PFSK-1 (cell line): ENCODE measurements around the gene EBP.

ENCODE experiments used
- FOXP2 ChIP-seq: optimal IDR thresholded peaks from 2 replicates; pipeline ENCODE3; 2011; ENCODE audit warnings: borderline replicate concordance, control low read depth, inconsistent platforms; ENCODE audit not compliant: insufficient read depth; ENCODE audit errors: extremely low read length, extremely low read depth
- POLR2AphosphoS5 ChIP-seq: IDR thresholded peaks from 2 replicates; pipeline ENCODE4 v1.6.1; 2012; ENCODE audit warnings: low read depth, mild to moderate bottlenecking, control low read depth, low read length, moderate library complexity
- SIN3A ChIP-seq: IDR thresholded peaks from 2 replicates; pipeline ENCODE4 v1.6.1; 2012; ENCODE audit warnings: mild to moderate bottlenecking, low read length, moderate library complexity, borderline replicate concordance; ENCODE audit not compliant: insufficient read depth
- TAF1 ChIP-seq: IDR thresholded peaks from 2 replicates; pipeline ENCODE4 v1.6.1; 2012; ENCODE audit warnings: low read length, control low read depth, borderline replicate concordance; ENCODE audit not compliant: insufficient read depth
- TF ChIP-seq, protein P1 (sequence below), 2 experiments: IDR thresholded peaks; 2 replicates each; pipeline versions ENCODE4 v1.6.1 to v1.8.0; 2011 to 2012; ENCODE audit warnings: low read depth in 2 of 2, low read length in 2 of 2, control low read depth in 1 of 2, inconsistent platforms in 1 of 2, mild to moderate bottlenecking in 1 of 2, moderate library complexity in 1 of 2; ENCODE audit not compliant: insufficient read depth in 1 of 2

EBP gene

DNA sequence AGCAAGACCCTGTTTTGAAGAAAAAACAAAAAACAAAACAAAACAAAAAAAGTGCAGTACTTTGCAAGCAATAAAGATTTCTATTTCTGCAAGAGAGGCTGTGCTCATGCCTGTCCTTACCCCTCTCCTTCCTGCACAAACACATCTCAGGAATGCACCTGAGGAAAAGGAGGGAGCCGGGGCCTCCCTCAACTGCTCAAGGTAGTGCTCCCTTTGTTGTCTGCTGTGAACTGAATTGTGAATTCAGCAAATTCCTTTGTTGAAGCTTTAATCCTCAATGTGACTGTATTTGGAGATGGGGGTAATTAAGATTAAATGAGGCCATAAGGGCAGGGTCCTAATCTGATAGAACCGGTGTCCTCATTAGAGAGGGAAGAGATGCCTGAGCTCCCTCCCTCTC lies 31.7 kb upstream of the EBP start:
- TF ChIP-seq FOXP2, result no peak
- TF ChIP-seq SIN3A, result no peak
- TF ChIP-seq TAF1, result no peak
- TF ChIP-seq, protein P1, sequence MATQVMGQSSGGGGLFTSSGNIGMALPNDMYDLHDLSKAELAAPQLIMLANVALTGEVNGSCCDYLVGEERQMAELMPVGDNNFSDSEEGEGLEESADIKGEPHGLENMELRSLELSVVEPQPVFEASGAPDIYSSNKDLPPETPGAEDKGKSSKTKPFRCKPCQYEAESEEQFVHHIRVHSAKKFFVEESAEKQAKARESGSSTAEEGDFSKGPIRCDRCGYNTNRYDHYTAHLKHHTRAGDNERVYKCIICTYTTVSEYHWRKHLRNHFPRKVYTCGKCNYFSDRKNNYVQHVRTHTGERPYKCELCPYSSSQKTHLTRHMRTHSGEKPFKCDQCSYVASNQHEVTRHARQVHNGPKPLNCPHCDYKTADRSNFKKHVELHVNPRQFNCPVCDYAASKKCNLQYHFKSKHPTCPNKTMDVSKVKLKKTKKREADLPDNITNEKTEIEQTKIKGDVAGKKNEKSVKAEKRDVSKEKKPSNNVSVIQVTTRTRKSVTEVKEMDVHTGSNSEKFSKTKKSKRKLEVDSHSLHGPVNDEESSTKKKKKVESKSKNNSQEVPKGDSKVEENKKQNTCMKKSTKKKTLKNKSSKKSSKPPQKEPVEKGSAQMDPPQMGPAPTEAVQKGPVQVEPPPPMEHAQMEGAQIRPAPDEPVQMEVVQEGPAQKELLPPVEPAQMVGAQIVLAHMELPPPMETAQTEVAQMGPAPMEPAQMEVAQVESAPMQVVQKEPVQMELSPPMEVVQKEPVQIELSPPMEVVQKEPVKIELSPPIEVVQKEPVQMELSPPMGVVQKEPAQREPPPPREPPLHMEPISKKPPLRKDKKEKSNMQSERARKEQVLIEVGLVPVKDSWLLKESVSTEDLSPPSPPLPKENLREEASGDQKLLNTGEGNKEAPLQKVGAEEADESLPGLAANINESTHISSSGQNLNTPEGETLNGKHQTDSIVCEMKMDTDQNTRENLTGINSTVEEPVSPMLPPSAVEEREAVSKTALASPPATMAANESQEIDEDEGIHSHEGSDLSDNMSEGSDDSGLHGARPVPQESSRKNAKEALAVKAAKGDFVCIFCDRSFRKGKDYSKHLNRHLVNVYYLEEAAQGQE (IDR thresholded peaks at IDR 0.05; ENCODE audit: insufficient read depth in 1 of 2, low read depth in 2 of 2, low read length in 2 of 2), result no peak
- TF ChIP-seq POLR2AphosphoS5, result no peak

DNA sequence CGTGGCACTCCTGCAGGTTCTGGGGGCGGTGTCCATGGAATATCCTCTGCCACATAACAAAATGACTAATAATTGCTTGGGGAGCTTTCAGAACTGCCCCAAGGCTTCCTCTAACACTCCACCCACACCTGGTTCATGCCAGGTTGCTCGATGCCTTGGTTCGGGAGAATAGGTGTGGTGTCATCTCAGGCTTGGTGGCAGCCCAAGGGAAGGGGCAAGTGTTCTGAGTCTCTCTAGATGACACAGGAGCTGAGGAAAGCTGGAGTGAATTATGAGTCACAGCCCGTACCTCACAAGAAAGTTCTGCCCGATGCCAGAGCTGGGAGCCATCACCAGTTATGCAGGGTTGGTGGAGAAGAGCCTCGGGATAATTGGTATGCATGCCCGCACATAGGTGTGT lies 30.9 kb upstream of the EBP start:
- TF ChIP-seq, protein P1 (IDR thresholded peaks at IDR 0.05; ENCODE audit: insufficient read depth in 1 of 2, low read depth in 2 of 2, low read length in 2 of 2), result no peak
- TF ChIP-seq TAF1, result no peak
- TF ChIP-seq POLR2AphosphoS5, result no peak
- no peak for TF ChIP-seq FOXP2
- TF ChIP-seq SIN3A, result no peak

DNA sequence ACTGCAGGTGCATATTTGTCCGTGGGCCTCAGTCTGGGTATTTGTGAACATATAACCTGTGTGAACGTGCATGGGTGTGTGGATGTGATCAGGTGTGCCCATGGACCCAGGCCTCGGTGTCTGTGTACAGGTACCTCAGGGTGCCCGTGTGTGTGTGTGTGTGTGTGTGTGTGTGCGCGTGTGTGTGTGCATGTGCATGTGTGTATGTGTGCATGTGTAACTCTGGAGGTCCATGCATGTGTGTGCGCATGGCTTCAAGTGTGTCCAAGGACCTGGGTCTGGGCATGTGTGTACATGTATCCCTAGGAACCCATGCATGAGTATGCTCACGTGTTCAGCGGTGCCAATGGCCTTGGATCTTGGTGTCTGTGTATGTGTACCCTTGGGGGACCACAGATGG lies 29.8 kb upstream of the EBP start:
- no peak for TF ChIP-seq FOXP2

DNA sequence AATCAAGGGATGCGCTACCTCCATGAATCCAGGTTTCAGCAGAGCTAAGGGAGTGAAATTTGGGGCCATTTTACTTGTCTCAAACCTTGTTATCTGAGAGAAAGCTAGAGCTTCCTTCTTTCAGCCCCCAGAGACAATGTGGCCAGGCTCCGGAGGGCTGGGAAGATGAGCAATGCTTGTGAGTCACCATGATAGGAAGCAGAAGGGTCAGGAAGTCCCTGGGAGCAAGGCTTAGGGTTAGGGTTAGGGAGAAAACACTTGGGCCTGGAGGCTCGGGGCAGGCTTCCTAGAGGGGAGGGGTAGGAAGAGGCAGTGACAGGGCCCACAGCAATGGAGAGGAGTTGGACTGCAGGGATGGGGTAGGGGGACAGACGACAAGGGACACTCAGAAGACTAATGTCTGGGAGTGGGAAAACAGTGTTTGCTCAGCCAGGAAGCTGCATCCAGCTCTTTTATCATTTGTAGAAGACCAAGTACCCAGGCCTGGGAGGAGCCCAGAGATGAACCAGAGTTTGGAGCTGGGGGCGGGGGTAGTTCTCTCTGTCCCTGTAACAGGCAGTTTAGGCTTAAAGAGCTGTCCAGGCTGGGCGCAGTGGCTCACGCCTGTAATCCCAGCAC lies 29.2 kb upstream of the EBP start:
- no peak for TF ChIP-seq TAF1
- no peak for TF ChIP-seq FOXP2
- TF ChIP-seq SIN3A, result no peak

DNA sequence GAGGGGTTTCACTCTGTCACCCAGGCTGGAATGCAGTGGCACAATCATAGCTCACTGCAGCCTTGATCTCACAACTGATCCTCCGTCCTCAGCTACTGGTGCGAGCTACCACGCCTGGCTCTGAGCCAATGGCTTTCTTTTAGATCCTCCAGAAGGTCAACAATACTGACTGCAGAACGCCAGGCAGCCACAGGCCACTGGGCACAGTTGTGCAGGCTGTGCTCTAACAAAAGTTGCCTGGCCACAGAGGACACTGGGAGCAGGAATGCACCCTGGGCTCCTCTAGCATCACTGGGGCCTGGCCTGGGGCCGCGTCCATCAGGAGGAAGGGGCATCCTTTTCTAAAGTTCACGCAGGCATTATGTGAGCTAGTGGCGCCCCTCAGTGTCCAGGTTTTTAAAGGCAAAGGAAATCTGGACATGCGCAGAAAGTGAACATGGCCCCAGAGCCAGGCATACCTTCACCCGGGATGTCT lies 27.7 kb upstream of the EBP start:
- no peak for TF ChIP-seq TAF1
- TF ChIP-seq POLR2AphosphoS5, result no peak
- TF ChIP-seq, protein P1 (IDR thresholded peaks at IDR 0.05; ENCODE audit: insufficient read depth in 1 of 2, low read depth in 2 of 2, low read length in 2 of 2), result no peak
- TF ChIP-seq FOXP2, result no peak

DNA sequence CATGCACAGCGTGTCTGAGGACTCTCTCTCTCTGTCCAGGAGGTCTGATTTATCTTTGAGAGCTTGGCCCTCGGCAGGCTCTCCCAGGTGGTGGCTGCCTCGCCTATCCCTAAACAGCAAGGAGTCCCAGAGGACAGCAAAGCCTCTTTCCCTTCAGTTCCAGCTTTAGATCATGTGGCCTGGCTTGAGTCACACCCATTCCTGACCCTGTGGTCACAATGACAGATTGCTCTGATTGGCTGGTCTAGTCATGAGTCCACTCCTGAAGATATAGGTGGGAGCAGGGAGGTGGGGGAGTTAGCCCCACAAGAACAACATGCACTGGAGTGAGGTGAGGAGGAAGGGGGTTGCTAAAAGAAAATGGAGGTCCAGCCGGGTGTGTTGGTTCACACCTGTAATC lies 24.9 kb upstream of the EBP start:
- TF ChIP-seq SIN3A (no peak), POLR2AphosphoS5 (no peak), FOXP2 (no peak), TAF1 (no peak)
- TF ChIP-seq, protein P1 (IDR thresholded peaks at IDR 0.05; ENCODE audit: insufficient read depth in 1 of 2, low read depth in 2 of 2, low read length in 2 of 2), result no peak
